B cell (primary cell): ENCODE results near the gene GALNT5. TPM values are rescaled to one million over a fixed set of nuclear protein-coding genes. Genes with fewer than 3 reads are reported as not detected.

ENCODE experiments used
- polyA plus RNA-seq: library from polyadenylated mRNA; depleted of rRNA; stranded (reverse); fragments of >200 nt; gene quantifications from 2 replicates; pipeline ENCODE4 v1.2.3, GENCODE V29; 2012
- total RNA-seq, 2 donors: library from RNA; stranded (reverse); fragments of 120-200 nt in 1 of 2; gene quantifications; 1 replicate in 1 of 2; 2 replicates in 1 of 2; pipeline versions ENCODE4 v1.2.3 to v1.2.4, GENCODE V29; 2013 to 2022

Gene GALNT5
- total and polyA plus RNA-seq, 2 donors (not counting 1 experiment from before 2014, with no cell fraction given), result not detected

Other genes starting within 250 kb of the GALNT5 start
- 11.9 and 12.6 TPM in 2 replicates for gene ERMN, start 68.1 kb downstream of the GALNT5 start, total RNA-seq
- 2.7 and 3.5 TPM in 2 replicates for gene ERMN, start 68.1 kb downstream of the GALNT5 start, polyA plus RNA-seq
- gene CYTIP, start 186.4 kb downstream of the GALNT5 start, total RNA-seq, result 327 and 358 TPM in 2 replicates
- 73.0 and 147 TPM in 2 replicates for gene CYTIP, start 186.4 kb downstream of the GALNT5 start, polyA plus RNA-seq